Cardiac fibroblast (primary cell): ENCODE measurements around the gene OR51T1.

Experiments used
- DNase-seq, 2 donors: peaks; one replicate each; pipeline versions ENCODE4 v3.0.0 to v3.0.0-alpha.2; 2010; ENCODE audit warnings: low read depth in 2 of 2
- H3K4me3 ChIP-seq, 2 donors: replicated peaks in 1 of 2; 1 replicate in 1 of 2; 2 replicates in 1 of 2; pipeline ENCODE4 v1.5.1; 2011; ENCODE audit warnings: low read depth in 2 of 2, low read length in 2 of 2, mild to moderate bottlenecking in 2 of 2, moderate library complexity in 1 of 2
- TF ChIP-seq, protein P1 (sequence below): IDR thresholded peaks from one replicate; pipeline ENCODE4 v1.5.1; 2011; ENCODE audit warnings: low read depth, mild to moderate bottlenecking, low read length, inconsistent platforms

The OR51T1 gene

GRCh38 chr11:4890279-4890678, 8.6 kb downstream of the OR51T1 start:
- no peak overlapping the region for H3K4me3 ChIP-seq
- DNase-seq, result peak; percentile 4 to 38
- TF ChIP-seq, protein P1, sequence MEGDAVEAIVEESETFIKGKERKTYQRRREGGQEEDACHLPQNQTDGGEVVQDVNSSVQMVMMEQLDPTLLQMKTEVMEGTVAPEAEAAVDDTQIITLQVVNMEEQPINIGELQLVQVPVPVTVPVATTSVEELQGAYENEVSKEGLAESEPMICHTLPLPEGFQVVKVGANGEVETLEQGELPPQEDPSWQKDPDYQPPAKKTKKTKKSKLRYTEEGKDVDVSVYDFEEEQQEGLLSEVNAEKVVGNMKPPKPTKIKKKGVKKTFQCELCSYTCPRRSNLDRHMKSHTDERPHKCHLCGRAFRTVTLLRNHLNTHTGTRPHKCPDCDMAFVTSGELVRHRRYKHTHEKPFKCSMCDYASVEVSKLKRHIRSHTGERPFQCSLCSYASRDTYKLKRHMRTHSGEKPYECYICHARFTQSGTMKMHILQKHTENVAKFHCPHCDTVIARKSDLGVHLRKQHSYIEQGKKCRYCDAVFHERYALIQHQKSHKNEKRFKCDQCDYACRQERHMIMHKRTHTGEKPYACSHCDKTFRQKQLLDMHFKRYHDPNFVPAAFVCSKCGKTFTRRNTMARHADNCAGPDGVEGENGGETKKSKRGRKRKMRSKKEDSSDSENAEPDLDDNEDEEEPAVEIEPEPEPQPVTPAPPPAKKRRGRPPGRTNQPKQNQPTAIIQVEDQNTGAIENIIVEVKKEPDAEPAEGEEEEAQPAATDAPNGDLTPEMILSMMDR, result no peak

DNA sequence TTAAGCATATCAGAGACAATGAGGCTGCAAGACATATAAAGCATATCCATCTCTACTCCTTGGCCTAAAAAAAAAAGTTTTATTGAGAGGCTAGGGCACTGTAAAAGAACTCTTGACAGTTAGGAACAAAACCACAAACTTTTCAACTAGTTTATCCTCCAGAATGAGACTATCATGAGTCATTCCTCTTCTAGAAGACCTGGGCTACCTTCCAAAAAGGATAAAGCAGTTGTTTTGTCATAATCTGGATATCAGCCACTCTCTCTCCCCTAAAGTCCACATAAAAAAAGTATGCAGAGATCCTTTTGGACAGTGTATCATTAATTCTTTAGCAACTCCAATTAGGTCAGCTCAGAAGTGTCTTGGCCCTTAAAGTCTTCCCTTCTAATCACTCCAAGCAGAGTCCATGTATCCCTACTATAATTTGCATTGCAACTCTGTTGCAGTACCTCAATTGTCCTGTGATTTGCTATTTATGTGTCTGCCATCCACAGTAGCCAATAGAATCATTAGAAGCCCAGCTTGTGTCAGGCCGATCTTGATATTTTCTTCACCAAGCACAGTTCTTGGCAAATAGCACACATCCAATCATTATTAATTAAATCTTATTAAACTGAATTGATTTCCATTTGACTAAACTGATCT, 10.4 kb downstream of the OR51T1 start:
- TF ChIP-seq, protein P1, result peak; percentile 44
- DNase-seq, result peak; percentile 91 to 92
- no peak overlapping the region for H3K4me3 ChIP-seq

- TF ChIP-seq, protein P1, result no peak
- DNase-seq, result no peak
- H3K4me3 ChIP-seq, result no peak within 1 kb of the TSS
Observed at GRCh38 chr11:4903484-4903883, 21.8 kb downstream of the OR51T1 start, which contains the start of gene OR51A7. OR51A7 (plus strand) TSS chr11:4903783; CDS start chr11:4907370, 3,587 bp downstream.

GRCh38 chr11:4916581-4916980, 34.9 kb downstream of the OR51T1 start:
- H3K4me3 ChIP-seq, result no peak overlapping the region
- no peak for DNase-seq
- TF ChIP-seq, protein P1, result no peak

GRCh38 chr11:4919250-4919649, 37.5 kb downstream of the OR51T1 start, which contains the start of gene OR51G2:
OR51G2 (minus strand) TSS chr11:4919350; CDS start chr11:4915663, 3,687 bp downstream.
- no peak for DNase-seq
- H3K4me3 ChIP-seq, result no peak within 1 kb of the TSS
- TF ChIP-seq, protein P1, result no peak

- DNase-seq, result no peak
- TF ChIP-seq, protein P1, result no peak
- no peak overlapping the region for H3K4me3 ChIP-seq
Observed at GRCh38 chr11:4921796-4922195, 40.1 kb downstream of the OR51T1 start.

DNA sequence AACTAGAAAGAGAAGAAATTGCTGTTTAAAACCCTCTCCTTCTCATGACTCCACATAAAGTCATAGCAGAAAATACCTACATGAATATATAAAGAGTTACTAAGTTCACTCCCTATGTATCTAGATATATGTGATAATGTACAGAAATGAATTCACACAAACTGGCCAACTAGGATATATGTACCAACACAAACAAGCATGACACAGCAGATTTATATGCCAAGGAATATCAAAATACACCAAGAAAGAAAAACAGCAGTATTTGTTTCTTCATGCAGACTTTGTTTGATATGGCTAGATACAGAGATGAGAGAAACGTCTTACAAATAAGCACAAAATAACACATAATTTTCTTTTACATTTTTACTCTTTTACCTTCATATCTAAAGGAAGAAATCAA, 40.6 kb downstream of the OR51T1 start:
- H3K4me3 ChIP-seq, result no peak overlapping the region
- TF ChIP-seq, protein P1, result no peak
- DNase-seq, result no peak
